ENCODE data around the gene CHST8. TPM values are rescaled to one million over a fixed set of nuclear protein-coding genes. Genes with fewer than 3 reads are reported as not detected.

Gene CHST8
- total RNA-seq, 1 donor from 2014 or later, result not detected

GRCh38 chr19:33794683-33795369 is 173.1 kb downstream of the CHST8 start:
- Mint-ChIP-seq H3K36me3 (ENCODE audit: low read depth) (no peaks in the 10 kb centered on the region), H3K4me3 (peak overlapping the region; percentile 67), H3K9me3 (no peaks in the 10 kb centered on the region), H3K27ac (no peak overlapping the region), H3K27me3 (ENCODE audit: insufficient read depth) (peaks cover 28% of the 10 kb centered on the region), H3K4me1 (ENCODE audit: low read depth) (no peaks in the 10 kb centered on the region)
- no peak for DNase-seq (ENCODE audit: low spot score)
- intact Hi-C loops (cut with micrococcal nuclease), result loop anchor here (1.0 kb wide), 1 partner anchor 25 kb away; no protein-coding TSS in a partner anchor

- H3K4me1 Mint-ChIP-seq (ENCODE audit: low read depth), result no peaks in the 10 kb centered on the region
- H3K36me3 Mint-ChIP-seq (ENCODE audit: low read depth), result no peaks in the 10 kb centered on the region
- intact Hi-C loops (cut with micrococcal nuclease), result loop anchor here (1.0 to 2.0 kb wide), 3 partner anchors 17 to 339 kb away; no protein-coding TSS in a partner anchor
- H3K9me3 Mint-ChIP-seq, result no peaks in the 10 kb centered on the region
- peak overlapping the region; percentile 73 for H3K4me3 Mint-ChIP-seq
- H3K27me3 Mint-ChIP-seq (ENCODE audit: insufficient read depth), result peaks cover 28% of the 10 kb centered on the region
- peak overlapping the region; percentile 52 for H3K27ac Mint-ChIP-seq
- DNase-seq (ENCODE audit: low spot score), result peak; percentile 27
These were observed 173.8 kb downstream of the CHST8 start for GRCh38 chr19:33795370-33796163.

GRCh38 chr19:33796164-33796875 is 174.6 kb downstream of the CHST8 start, which contains the start of gene KCTD15:
TSS of gene KCTD15 (plus strand) at chr19:33796870. CDS start at chr19:33800455, 3,585 bp downstream.
- peak within 1 kb of the TSS; percentile 52 for H3K27ac Mint-ChIP-seq
- H3K27me3 Mint-ChIP-seq (ENCODE audit: insufficient read depth), result peaks cover 28% of the 10 kb centered on the region
- H3K36me3 Mint-ChIP-seq (ENCODE audit: low read depth), result no peaks in the 10 kb centered on the region
- intact Hi-C loops (cut with micrococcal nuclease), result loop anchor here (1.0 to 2.0 kb wide), 2 partner anchors 18 to 338 kb away; no protein-coding TSS in a partner anchor
- H3K4me3 Mint-ChIP-seq, result peak within 1 kb of the TSS; percentile 80
- H3K9me3 Mint-ChIP-seq, result no peaks in the 10 kb centered on the region
- H3K4me1 Mint-ChIP-seq (ENCODE audit: low read depth), result no peaks in the 10 kb centered on the region
- DNase-seq (ENCODE audit: low spot score), result no peak

- H3K27me3 Mint-ChIP-seq (ENCODE audit: insufficient read depth), result peaks cover 22% of the 10 kb centered on the region
- H3K36me3 Mint-ChIP-seq (ENCODE audit: low read depth), result no peaks in the 10 kb centered on the region
- peak overlapping the region; percentile 44 for H3K27ac Mint-ChIP-seq
- no peaks in the 10 kb centered on the region for H3K9me3 Mint-ChIP-seq
- peak overlapping the region; percentile 78 for H3K4me3 Mint-ChIP-seq
- DNase-seq (ENCODE audit: low spot score), result no peak
- intact Hi-C loops (cut with micrococcal nuclease), result loop anchor here (2.0 kb wide), 1 partner anchor 337 kb away; no protein-coding TSS in a partner anchor
- no peaks in the 10 kb centered on the region for H3K4me1 Mint-ChIP-seq (ENCODE audit: low read depth)
These were observed 176.3 kb downstream of the CHST8 start for GRCh38 chr19:33797802-33798671.

- Mint-ChIP-seq H3K27ac (no peak overlapping the region), H3K4me1 (ENCODE audit: low read depth) (no peaks in the 10 kb centered on the region), H3K9me3 (no peaks in the 10 kb centered on the region), H3K27me3 (ENCODE audit: insufficient read depth) (peaks cover 16% of the 10 kb centered on the region), H3K36me3 (ENCODE audit: low read depth) (no peaks in the 10 kb centered on the region), H3K4me3 (peak overlapping the region; percentile 39)
- DNase-seq (ENCODE audit: low spot score), result no peak
- intact Hi-C loops (cut with micrococcal nuclease), result no loop called here
These were observed 176.9 kb downstream of the CHST8 start for GRCh38 chr19:33798681-33799111.

- H3K36me3 Mint-ChIP-seq (ENCODE audit: low read depth), result no peaks in the 10 kb centered on the region
- DNase-seq (ENCODE audit: low spot score), result no peak
- H3K27ac Mint-ChIP-seq, result no peak overlapping the region
- intact Hi-C loops (cut with micrococcal nuclease), result no loop called here
- H3K4me3 Mint-ChIP-seq, result no peak overlapping the region
- no peaks in the 10 kb centered on the region for H3K4me1 Mint-ChIP-seq (ENCODE audit: low read depth)
- no peaks in the 10 kb centered on the region for H3K9me3 Mint-ChIP-seq
- H3K27me3 Mint-ChIP-seq (ENCODE audit: insufficient read depth), result peaks cover 16% of the 10 kb centered on the region
These were observed 177.7 kb downstream of the CHST8 start for GRCh38 chr19:33799476-33799875.

- no peaks in the 10 kb centered on the region for H3K4me1 Mint-ChIP-seq (ENCODE audit: low read depth)
- intact Hi-C loops (cut with micrococcal nuclease), result no loop called here
- peaks cover 14% of the 10 kb centered on the region for H3K27me3 Mint-ChIP-seq (ENCODE audit: insufficient read depth)
- H3K9me3 Mint-ChIP-seq, result no peaks in the 10 kb centered on the region
- no peak overlapping the region for H3K27ac Mint-ChIP-seq
- no peak overlapping the region for H3K4me3 Mint-ChIP-seq
- DNase-seq (ENCODE audit: low spot score), result no peak
- no peaks in the 10 kb centered on the region for H3K36me3 Mint-ChIP-seq (ENCODE audit: low read depth)
These were observed 178.4 kb downstream of the CHST8 start for GRCh38 chr19:33800012-33800680.

- Mint-ChIP-seq H3K4me1 (ENCODE audit: low read depth) (peaks cover 6% of the 10 kb centered on the region), H3K27ac (no peak overlapping the region), H3K36me3 (ENCODE audit: low read depth) (no peaks in the 10 kb centered on the region), H3K27me3 (ENCODE audit: insufficient read depth) (peaks cover 14% of the 10 kb centered on the region), H3K9me3 (no peaks in the 10 kb centered on the region), H3K4me3 (no peak overlapping the region)
- no peak for DNase-seq (ENCODE audit: low spot score)
- intact Hi-C loops (cut with micrococcal nuclease), result no loop called here
These were observed 179.7 kb downstream of the CHST8 start for GRCh38 chr19:33801411-33801810.

GRCh38 chr19:33802001-33802400 is 180.2 kb downstream of the CHST8 start:
- peaks cover 7% of the 10 kb centered on the region for H3K4me1 Mint-ChIP-seq (ENCODE audit: low read depth)
- no peaks in the 10 kb centered on the region for H3K36me3 Mint-ChIP-seq (ENCODE audit: low read depth)
- DNase-seq (ENCODE audit: low spot score), result no peak
- no peaks in the 10 kb centered on the region for H3K9me3 Mint-ChIP-seq
- intact Hi-C loops (cut with micrococcal nuclease), result no loop called here
- H3K27ac Mint-ChIP-seq, result no peak overlapping the region
- peaks cover 14% of the 10 kb centered on the region for H3K27me3 Mint-ChIP-seq (ENCODE audit: insufficient read depth)
- no peak overlapping the region for H3K4me3 Mint-ChIP-seq

- Mint-ChIP-seq H3K27me3 (ENCODE audit: insufficient read depth) (peaks cover 10% of the 10 kb centered on the region), H3K9me3 (no peaks in the 10 kb centered on the region), H3K4me3 (no peak overlapping the region), H3K27ac (no peak overlapping the region), H3K36me3 (ENCODE audit: low read depth) (no peaks in the 10 kb centered on the region), H3K4me1 (ENCODE audit: low read depth) (peaks cover 7% of the 10 kb centered on the region)
- DNase-seq (ENCODE audit: low spot score), result no peak
- intact Hi-C loops (cut with micrococcal nuclease), result no loop called here
These were observed 181.0 kb downstream of the CHST8 start for GRCh38 chr19:33802801-33803200.

GRCh38 chr19:33803383-33803782 is 181.6 kb downstream of the CHST8 start:
- Mint-ChIP-seq H3K4me1 (ENCODE audit: low read depth) (peaks cover 7% of the 10 kb centered on the region), H3K27ac (no peak overlapping the region), H3K27me3 (ENCODE audit: insufficient read depth) (peaks cover 10% of the 10 kb centered on the region), H3K4me3 (no peak overlapping the region), H3K9me3 (no peaks in the 10 kb centered on the region), H3K36me3 (ENCODE audit: low read depth) (no peaks in the 10 kb centered on the region)
- intact Hi-C loops (cut with micrococcal nuclease), result no loop called here
- no peak for DNase-seq (ENCODE audit: low spot score)
